ENCODE data around the gene ST7.
A peak's percentile ranks its signal among the peaks of the same experiment; 100 is the strongest.

ST7 gene

GRCh38 chr7:116977172-116977571 is 23.9 kb downstream of the ST7 start:
- DNase-seq (ENCODE audit: low spot score) = peak; percentile 54

GRCh38 chr7:116978006-116978405 is 24.7 kb downstream of the ST7 start:
- no peak for DNase-seq (ENCODE audit: low spot score)

GRCh38 chr7:116979430-116979829 is 26.1 kb downstream of the ST7 start:
- no peak for DNase-seq (ENCODE audit: low spot score)

- DNase-seq (ENCODE audit: low spot score) = no peak
Observed at GRCh38 chr7:116980354-116980753, 27.1 kb downstream of the ST7 start.

- DNase-seq (ENCODE audit: low spot score) = no peak
Observed at GRCh38 chr7:116981939-116982338, 28.6 kb downstream of the ST7 start.

GRCh38 chr7:116984511-116984910 is 31.2 kb downstream of the ST7 start:
- DNase-seq (ENCODE audit: low spot score) = no peak

- peak; percentile 17 for DNase-seq (ENCODE audit: low spot score)
Observed at GRCh38 chr7:116984917-116985316, 31.6 kb downstream of the ST7 start.

GRCh38 chr7:116985575-116985974 is 32.3 kb downstream of the ST7 start:
- no peak for DNase-seq (ENCODE audit: low spot score)

- peak; percentile 14 for DNase-seq (ENCODE audit: low spot score)
Observed at GRCh38 chr7:116986611-116987565, 33.6 kb downstream of the ST7 start.

- peak; percentile 12 for DNase-seq (ENCODE audit: low spot score)
Observed at GRCh38 chr7:116988363-116988989, 35.2 kb downstream of the ST7 start.

- DNase-seq (ENCODE audit: low spot score) = no peak
Observed at GRCh38 chr7:116990056-116990455, 36.8 kb downstream of the ST7 start.

GRCh38 chr7:116991233-116991632 is 37.9 kb downstream of the ST7 start:
- no peak for DNase-seq (ENCODE audit: low spot score)

GRCh38 chr7:116994611-116995010 is 41.3 kb downstream of the ST7 start:
- DNase-seq (ENCODE audit: low spot score) = no peak

GRCh38 chr7:116997972-116998371 is 44.7 kb downstream of the ST7 start:
- DNase-seq (ENCODE audit: low spot score) = no peak

- DNase-seq (ENCODE audit: low spot score) = no peak
Observed at GRCh38 chr7:116998567-116999175, 45.4 kb downstream of the ST7 start.

GRCh38 chr7:116999311-116999710 is 46.0 kb downstream of the ST7 start:
- DNase-seq (ENCODE audit: low spot score) = no peak

- DNase-seq (ENCODE audit: low spot score) = no peak
Observed at GRCh38 chr7:117001283-117001682, 48.0 kb downstream of the ST7 start.

- DNase-seq (ENCODE audit: low spot score) = no peak
Observed at GRCh38 chr7:117004899-117005298, 51.6 kb downstream of the ST7 start.

GRCh38 chr7:117005449-117005848 is 52.1 kb downstream of the ST7 start:
- no peak for DNase-seq (ENCODE audit: low spot score)

GRCh38 chr7:117006907-117007684 is 53.8 kb downstream of the ST7 start:
- no peak for DNase-seq (ENCODE audit: low spot score)

- no peak for DNase-seq (ENCODE audit: low spot score)
Observed at GRCh38 chr7:117008118-117008885, 55.0 kb downstream of the ST7 start.
